Pons (tissue), 1 donor: ENCODE results near the gene MSH3.
"Not testable (repeated sequence)": the region's sequence is repeated elsewhere in the genome, so short reads cannot be mapped to it uniquely, and the experiment has no call there.

Experiments
- DNase-seq: peaks from one replicate; pipeline ENCODE4 v3.0.0-alpha.2; 2016; ENCODE audit warnings: low spot score

MSH3 gene

DNA sequence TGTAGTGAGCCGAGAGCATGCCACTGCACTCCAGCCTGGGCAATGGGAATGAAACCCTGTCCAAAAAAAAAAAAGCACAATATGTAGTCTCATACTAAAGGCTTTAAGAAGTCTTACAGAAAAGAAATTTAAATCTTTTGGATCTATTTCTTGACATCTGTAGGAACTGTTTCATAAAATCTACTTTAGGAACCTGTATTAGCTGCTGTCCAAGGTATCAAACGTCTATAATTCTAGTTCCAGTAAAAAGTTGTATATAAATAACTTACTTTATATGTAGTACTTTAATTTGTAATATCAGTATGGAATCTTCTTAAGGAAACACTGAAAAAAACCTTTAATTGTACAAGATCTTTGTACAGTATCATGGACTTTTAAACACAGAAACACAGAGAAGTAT is 199.0 kb downstream of the MSH3 start:
- DNase-seq: no peak

DNA sequence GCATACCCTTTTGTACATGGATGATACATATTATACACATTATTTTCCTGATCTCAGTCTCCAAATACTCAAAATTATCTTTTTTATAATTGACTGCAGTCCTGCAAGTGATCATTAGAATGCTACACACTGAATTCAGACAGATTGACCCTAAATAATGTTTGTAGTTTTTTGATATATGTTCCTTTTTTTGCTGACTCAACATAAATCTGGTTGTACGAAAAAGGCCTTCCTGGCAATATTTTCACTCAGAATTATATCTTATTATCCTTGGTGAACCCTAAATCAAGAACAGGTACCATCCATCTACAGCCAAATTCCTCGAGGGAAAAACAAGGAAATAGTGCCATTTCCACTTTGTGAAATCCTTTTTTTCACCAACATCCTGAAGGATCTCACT is 200.1 kb downstream of the MSH3 start:
- DNase-seq: no peak

DNA sequence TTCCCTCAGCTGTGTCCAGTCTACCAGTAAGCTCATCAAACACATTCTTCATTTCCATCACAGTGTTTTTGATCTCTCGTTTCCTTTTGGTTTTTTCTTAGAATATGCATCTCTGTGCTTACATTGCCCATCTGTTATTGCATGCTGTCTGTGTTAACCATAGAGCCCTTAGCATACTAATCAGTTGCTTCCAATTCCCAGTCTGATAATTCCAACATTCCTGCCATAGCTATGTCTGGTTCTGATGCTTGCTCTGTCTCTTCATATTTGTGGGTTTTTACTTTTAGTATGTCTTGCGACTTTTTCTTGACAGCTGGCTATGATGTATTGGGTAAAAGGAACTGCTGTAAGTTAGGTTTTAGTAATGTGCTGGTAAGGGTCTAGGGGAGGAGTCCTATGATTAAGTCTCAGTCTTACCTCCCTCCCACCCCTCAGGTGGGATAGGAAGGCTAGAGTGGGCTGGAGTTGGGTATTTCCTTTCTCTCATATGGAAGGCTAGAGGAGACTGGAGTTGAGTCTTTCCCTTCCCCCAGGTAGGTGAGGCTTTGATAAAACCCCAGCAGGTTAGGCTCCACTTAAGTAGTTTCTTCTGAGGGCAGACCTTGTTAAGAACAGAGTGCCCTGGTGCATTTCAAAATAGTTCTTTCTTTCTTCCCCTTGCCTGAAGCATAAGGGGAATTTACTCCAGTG is 206.6 kb downstream of the MSH3 start:
- no peak for DNase-seq

DNA sequence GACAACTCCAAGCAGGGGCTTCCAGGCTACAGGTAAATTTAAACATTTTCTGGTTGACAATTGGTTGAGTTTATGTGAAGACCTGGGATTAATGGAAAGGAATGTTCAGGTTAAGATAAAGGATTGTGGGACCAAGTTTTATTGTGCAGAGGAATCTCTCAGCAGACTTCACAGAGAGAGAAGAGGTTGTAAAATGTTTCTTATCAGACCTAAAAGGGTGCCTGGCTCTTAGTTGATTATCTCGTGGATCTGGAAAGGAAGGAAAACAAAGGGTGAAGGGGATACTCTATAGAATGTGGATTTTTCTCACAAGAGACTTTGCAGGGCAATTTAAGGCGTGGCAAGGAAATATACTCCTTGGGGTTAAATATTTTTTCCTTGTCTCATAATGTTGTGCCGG is 209.3 kb downstream of the MSH3 start:
- DNase-seq: no peak

DNA sequence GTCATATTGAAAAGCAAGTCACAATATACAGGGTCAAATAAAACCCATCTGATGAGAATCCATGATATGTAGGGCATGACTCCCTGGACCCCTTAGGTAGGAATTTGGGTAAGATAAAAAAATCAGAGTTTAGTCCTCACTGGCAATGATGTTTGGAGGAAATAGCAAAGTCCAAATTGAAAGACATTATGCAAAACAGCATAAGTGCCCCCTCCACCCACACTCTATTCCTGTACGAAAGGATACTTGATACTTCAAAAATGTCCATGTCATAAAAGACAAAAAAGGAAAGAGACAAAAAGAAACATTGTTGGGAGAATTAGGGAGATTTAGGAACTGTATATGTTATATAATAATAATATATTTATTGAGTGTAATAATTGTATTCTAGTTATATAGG is 209.7 kb downstream of the MSH3 start:
- DNase-seq: no peak

DNA sequence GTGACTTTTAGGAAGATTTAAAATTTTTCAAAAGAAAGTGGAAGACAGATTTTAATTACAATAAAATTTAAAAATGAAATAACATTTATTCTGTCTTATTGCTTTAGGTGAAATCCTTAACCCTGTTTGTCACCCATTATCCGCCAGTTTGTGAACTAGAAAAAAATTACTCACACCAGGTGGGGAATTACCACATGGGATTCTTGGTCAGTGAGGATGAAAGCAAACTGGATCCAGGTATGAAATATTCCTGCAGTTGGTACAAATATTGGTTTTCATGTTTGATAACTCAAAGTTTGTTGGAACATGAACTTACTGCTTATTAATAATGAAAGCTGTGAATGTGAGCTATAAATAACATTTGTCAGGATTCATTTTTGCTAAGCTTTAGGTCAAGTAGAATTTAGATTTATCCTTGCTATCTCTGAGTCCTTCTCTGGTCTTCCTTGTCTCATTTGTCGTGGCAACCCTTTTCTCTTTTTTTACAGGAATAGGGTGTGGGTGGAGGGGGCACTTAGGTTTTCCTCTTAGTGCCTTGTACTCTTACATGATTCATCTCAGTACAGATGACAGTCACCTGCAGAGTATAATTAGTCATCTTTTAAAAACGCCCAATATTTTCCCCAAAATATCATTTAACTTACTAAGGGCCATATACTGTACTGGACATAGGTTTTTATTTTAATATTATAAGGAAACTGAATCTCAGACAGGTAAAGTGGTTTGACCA is 210.4 kb downstream of the MSH3 start:
- DNase-seq: no peak

DNA sequence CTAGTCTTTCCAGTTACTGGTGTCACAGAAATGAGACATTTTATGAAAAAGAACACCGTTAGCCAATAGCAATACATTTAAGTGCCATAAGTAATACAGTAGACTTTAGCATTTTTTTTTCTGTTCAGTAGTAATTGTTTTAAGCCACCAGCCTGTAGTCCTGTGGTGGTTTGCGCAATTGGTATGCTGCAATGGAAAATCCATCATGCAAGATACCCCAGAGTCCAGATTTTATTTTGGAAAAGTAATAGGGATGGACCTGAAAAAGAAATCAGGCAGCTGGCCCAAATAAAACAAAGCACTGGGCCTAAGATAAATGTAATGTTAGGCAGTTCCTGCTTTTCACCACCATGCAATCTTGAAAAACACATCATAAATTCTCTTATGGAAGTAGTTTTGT is 211.1 kb downstream of the MSH3 start:
- no peak for DNase-seq

DNA sequence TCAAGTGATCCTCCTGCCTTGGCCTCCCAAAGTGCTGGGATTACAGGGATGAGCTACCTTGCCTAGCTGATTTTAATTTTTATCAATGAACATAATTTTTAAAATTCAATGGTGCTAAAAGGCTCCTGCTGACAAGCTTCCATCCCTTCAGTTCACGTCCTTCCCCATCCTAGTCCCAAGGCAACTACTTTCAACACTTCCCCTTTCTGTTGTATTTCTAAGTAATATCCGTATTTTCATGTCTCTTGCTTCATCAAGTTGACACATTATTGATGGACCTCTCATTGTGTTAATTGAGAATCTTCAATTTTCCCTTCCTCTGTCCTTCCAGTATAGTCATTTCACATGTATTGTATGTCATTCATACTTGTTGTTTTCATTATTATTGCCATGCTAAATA is 211.9 kb downstream of the MSH3 start:
- no peak for DNase-seq

DNA sequence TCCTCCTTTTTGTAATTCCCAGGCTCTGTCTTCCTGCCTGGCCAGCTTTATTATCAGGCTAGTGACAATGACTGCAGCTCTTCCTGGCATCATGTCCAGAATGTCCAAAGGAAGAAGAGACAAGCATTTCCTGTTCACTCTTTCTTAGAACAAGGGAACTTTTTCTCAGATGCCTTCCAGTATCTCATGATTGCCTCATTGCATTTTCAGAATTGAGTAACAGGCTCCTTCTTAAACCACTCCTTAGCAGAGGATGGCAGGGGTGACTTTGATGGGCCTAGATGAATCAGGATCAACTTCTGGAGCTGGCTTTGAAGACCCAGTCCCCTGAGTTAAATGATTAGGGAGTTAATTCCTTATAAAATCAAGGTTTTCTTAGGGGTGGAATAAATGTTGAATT is 212.8 kb downstream of the MSH3 start:
- no peak for DNase-seq

DNA sequence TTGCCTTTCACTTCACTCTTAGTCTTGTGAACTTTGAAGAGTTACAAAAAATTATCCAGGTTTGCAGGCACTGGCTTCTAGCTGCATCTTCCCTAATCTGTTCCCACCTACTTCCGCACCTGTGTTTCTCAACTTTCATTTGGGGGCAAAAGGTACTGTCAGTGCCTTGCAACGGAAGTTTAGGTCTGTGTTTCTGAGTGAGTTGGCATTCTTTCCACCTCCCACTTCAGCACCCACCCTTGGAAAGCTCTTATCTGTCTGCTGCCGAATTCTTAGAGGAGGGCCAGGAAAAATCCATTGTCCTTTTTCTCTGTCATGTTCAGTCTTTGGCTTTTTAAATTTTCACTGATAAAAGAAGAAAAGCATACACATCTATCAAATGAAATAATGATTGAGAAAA is 216.0 kb downstream of the MSH3 start:
- no peak for DNase-seq

DNA sequence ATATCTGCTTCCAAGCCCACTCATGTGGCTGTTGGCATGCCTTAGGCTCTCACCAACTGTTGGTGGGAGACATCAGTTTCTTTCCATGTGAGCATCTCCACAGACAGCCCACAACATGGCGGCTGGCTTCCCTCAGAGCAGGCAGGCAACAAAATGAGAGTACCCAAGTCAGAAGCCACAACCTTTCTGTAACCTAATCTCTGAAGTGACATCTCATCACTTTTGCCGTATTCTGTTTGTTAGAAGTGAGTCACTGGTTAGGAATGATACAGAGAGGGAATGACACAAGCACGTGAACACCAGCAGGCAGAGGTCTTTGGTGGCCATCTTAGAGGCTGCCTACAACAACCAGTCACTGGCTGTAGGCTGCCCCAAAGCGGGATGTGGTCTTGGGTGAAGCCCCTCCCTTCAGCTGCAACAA is 217.1 kb downstream of the MSH3 start:
- DNase-seq: no peak

DNA sequence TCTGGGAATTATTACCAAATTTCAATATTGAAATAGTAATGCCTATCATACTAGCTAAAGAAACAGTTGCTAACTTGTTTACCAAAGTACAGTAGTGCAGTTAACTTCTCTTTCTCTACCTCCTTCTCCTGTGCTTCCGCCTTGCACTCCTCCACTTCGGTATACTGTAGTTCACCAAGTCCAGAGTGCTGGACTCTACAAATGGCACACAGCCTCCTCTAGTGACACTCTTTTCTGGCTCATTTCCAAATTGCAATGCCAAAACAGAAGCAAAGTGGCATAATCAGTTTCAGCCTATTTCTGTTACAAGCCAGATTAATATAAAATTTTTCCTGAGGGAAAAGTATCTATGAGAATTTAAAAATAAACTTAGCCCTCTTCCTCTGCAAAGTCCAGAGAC is 219.7 kb downstream of the MSH3 start:
- DNase-seq: peak; percentile 37

DNA sequence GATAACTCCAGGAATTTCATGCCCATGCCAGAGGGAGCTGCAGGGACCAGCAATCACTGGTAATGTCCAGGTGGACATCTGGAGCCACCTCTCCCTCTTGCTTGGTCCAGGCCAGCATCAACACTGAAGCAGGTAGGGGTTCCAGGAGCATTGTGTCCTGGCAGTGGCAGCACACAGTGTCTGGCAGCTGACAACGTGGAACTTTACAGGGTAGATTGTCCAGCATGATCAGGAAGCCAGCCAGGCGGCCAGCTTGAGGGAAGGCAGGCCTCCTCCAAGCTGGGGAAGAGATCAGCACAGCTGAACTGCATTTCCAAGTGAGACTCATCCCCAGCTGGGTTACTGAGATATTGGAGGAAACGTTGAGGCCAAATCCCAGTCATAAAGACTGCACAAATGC is 223.1 kb downstream of the MSH3 start:
- DNase-seq: no peak

DNA sequence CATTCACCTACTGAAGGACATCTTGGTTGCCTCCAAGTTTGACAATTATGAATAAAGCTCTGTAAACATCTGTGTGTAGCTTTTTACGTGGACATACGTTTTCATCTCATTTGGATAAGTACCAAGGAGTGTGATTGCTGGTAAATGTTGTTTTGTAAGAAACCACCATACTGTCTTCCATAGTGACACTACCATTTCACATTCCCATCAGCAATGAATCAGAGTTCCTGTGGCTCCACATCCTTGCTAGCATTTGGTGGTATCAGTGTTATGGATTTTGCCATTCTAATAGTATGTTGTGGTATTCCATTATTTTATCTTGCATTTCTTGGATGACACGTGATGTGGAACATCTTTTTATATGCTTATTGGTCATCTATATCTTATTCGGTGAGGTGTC is 227.3 kb downstream of the MSH3 start:
- DNase-seq: no peak

DNA sequence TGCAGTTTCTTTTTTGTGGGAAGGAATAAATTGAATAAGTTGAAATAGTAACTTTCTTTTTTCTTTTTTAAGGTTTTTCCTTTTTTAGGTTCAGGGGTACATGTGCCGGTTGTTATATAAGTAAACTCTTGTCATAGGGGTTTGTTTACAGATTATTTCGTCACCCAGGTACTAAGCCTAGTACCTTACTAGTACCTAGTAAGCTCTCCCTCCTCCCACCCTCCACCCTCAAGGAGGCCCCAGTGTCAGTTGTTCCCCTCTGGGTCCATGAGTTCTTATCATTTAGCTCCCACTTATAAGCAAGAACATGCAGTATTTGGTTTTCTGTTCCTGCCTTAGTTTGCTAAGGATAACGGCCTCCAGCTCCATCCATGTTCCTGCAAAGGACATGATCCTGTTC is 228.9 kb downstream of the MSH3 start:
- not testable (repeated sequence) for DNase-seq

DNA sequence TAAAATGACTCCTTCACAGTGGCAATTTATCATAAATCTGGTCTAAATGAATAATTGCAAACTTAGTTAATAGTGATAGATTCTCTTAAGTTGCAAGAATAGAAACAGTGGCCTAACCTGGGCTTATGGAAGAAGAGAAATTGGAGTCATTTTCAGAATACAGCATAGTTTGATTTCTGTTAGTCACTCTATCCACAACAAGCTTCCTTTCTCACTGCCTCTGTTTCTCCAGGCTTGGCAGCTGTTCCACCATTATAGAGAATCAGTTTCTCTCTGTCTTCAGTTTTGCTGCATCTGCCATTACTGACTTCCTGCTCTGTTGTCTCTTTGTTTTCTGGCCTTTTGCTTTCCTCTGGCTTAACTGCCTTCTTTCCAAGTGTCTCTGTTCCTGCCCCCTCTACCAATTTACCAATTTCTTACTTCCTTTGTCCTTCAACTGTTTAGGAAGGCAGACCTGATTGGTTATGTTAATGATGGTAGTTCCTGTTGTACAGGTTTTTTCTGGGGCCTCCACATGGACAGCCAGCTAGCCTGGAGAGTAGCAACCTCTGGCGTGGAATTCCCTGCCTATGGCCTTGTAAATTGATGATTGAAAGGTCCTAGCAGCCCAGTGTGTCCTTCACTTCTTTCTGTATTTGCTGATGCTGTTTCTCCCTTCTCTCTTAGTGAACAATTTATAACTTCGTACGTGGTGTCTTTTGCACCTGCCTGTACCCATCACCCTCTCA is 229.8 kb downstream of the MSH3 start:
- DNase-seq: peak; percentile 6

DNA sequence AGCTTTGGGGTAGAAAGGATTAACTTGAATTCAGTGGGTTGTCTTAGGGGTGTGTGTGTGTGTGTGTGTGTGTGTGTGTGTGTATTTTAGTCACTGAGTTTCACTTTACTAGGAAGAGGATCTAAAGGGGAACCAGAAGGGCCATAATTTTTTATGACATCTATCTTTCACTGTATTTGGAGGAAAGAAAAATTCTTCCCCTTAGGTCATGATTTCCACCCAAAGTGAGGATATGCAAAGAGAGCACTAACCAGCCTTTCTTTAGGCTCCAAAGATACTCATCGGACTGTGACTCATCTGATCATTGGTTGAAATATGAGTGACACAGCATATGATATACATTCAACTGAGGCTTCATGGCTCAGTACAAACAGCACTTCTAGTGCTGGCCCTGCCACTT is 230.5 kb downstream of the MSH3 start:
- no peak for DNase-seq

DNA sequence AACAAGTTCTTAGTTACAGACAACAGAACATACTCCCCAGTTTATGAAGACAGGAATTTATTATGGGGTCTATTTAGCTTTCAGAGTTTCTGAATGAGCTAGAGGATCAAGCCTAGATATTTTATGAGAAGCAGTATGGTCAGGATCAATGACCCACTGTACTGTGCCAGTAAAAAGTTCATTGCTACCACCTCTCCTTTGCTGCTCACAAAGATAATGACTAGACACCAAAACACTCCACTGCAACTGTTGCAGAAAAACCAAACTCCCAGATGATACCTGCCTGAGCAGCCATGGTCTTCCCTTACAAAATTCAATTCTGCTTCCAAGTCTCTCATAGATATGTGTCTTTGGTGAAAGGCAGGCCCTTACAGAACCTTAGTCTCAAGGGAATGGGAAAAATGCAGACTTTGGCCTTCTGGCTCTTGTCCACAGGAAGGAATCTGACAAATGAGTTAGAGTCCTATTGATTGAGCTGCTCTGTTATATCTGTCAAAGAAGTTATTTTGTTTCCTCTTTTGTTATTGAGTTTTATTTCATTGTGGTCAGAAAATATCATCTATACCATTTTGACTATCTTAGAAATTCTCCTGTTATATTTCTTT is 231.0 kb downstream of the MSH3 start:
- no peak for DNase-seq

DNA sequence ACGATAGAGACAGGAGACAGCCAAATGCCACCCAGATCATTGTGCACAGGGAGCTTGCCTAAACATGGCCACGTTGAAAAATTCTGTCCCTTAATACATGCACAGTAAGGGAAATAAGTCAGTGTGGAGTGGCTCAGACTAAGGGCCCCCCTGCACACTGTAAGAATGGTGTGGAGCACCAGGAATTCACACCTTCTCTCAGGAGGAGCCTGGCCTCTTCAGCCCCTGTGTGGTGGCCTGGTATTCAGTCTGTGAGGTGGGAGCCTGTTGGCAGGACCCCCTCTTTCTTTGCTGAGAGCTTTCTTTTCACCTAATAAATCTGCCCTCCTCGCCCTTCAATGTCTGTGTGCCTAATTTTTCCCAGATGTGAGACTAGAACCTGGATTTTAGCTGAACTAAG is 239.6 kb downstream of the MSH3 start:
- DNase-seq: no peak

DNA sequence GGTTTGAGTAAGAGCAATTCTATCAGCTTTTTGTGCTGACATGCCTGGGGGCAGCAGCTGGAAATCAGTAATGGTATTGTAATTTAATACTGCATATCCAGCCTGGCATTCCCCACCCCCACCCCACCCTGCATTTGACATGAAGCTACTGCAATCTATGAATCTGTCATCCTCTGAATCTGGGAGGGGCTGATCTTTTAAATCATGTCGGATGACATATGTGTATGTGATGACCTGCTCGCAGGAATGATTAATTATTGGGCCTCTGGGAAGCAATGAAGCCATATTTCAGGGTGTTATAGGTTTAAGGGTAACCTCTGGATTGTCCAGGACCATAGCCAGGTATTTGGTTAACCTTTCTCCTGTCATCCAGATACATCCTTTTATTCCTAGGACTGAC is 241.1 kb downstream of the MSH3 start:
- no peak for DNase-seq

DNA sequence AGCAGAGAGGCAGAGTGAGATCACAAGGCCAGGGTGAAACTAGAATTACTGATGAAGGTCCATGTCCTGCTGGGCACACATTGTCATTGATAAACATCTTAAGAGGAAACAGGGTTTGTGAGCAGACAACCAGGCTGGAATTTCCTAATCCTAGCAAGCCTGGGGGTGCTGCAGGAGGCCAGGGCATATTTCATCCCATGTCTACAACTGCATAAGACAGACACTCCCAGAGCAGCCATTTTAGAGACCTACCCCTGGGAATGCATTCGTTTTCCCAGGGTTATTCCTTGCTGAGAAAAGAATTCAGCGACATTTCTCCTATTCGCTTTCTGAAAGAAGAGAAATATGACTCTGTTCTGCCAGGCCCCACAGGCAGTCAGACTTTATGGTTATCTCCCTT is 248.2 kb downstream of the MSH3 start:
- DNase-seq: not testable (repeated sequence)

DNA sequence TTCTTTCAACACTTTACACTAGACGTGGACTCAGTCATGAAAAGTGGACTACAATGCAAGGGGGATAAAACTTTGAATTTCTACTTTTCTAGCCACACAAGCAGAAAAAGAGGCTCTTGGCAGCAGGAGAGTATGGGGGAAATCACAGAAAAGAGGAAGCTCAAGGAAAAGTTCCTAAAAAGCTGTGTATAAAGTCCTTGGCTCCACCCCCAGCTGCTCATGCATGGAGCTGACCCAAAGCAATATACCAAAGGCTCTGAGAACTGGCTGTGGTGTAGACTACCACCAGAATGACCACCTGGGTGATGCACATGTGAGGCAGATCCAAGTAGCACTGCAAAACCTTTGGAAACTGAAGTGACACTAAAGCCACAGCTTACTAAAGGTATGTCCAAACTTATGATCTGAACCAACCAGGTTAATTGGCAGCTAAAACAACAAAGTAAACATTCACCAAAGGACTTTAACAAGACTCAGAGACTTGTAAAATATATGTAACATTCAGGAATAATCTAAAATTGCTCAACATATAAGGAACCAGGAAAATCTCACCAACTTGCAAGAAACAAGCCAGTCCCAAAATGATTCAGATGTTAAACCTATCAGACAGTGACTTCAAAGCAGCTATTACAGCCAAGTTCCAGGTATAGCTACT is 250.2 kb downstream of the MSH3 start:
- DNase-seq: no peak
